Stimulated activated CD8-positive, alpha-beta memory T cell treated with anti-CD3 and anti-CD28 coated beads, Interleukin-12 subunit alpha, Interleukin-12 subunit beta, amount 100 ng/mL, for 24 hours (primary cell): ENCODE results near the gene C11orf87.

ENCODE experiments used
- DNase-seq: peaks from one replicate; pipeline ENCODE4 v3.0.0-alpha.2; 2020; ENCODE audit errors: extremely low read depth

The C11orf87 gene

GRCh38 chr11:109421981-109422869 lies at the start of gene C11orf87:
Gene C11orf87 (plus strand): TSS chr11:109422190. CDS start chr11:109423634, 1,444 bp downstream.
- DNase-seq, result no peak

- no peak for DNase-seq
These were observed 48.0 kb upstream of the C11orf87 start for GRCh38 chr11:109374032-109374431.

DNA sequence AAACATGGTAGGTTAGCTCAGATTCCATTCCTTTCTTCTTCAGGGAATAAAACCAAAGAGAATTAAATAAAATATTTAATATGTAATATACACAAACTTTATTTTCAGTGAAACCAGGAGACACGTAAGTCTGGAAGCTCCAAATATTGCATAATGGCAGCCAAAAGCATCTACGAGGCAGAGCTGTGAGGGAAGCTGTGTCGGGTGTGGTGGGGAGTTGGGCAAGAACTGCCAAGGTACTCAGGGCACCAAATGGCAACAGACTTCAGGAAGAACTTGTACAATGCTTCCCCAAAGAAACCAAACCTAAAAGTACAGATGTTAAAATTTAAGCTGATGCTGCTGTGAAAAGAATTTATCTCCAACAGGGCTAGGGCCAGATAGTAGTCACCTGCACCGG lies 47.5 kb upstream of the C11orf87 start:
- no peak for DNase-seq

GRCh38 chr11:109377039-109377742 lies 44.8 kb upstream of the C11orf87 start:
- DNase-seq, result no peak

DNA sequence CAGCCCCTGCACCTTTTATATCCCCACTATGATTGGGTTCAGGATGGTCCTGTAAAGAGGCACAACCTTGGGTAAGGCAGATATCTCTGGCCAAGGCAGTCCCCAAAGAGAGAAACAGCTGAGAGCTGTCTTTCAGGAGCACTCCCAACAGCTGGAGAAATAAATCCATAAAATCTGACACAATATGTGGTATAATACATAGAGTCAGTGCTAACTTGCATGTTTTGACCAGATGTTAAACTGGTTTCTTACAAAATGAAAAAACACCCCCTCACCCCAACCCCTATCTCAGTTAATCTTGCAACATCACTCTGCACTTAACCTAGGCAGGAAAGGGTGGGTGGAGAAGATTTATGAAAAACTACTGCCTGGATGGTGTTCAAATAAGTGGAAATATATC lies 44.0 kb upstream of the C11orf87 start:
- DNase-seq, result no peak

DNA sequence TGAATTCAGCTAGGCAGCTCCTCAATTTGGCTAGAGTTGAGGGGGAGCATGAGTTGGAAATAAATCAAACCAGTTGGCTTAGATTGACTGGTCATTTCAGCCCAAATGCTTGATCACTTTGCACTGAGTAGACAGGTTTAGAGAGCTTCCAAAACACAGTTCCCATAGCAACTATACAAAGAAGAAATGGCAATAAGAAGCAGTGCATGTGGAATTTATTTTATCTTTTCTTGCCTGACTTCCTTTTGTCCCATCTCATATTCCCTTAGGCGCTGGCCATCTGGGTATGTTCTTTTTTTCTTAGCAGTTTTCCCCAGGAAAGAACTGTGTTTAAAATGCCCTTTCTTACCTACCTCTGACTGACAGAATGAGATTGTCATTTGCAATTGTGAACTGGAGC lies 38.7 kb upstream of the C11orf87 start:
- DNase-seq, result no peak

DNA sequence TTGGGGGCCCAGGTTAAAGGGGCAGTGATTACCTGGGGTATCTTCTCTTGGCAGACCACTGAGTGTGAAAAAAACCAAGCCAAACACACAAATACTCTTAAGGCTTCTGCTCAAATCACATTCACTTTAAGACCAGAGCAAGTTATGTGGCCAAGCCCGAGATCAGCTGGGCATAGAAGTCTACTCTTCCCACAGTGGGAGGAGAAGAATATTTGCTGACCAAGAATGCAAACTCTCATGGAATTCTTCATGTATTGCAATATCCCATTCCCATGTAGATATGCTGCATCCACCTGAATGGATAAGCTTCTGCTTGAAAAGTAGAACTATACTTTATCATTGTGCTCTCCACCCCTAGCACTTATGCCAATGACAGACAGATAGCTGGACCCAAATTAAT lies 37.1 kb upstream of the C11orf87 start:
- DNase-seq, result no peak

DNA sequence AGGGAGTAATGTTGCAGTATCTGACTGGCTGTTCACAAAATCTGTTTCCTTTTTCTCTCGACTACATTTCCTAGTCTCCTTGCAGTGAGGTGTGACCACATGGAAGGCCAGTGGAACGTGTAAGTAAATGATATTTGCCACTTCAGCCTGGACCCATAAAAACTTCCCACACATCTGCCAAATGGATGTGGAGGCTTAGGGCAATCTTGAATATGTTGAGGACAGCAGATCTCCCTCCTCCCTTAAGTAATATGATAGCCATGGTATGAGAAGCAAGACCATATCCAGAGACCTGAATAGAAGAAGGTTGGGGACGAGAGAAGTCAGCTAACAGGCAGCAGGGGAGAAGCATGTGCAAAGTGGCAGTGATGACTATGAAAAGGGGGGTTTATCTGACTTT lies 33.0 kb upstream of the C11orf87 start:
- no peak for DNase-seq

DNA sequence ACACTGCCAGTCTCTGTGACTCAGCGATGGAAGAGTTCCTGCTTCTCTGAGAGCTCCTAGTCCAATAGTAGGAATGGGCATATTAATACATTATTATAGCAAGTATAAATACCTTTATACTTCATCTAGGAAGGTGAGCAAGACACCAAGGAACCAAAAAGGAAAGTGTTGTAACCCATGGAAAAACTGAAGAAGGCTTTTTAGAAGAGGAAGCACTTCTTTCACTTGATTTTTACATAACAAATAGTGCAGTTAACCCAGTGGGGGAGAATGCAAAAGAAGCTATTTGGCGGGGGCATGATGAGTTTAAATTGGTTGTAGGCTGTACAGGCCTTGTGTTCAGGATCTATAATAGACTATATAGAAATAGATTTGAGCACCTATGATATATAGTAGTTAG lies 31.2 kb upstream of the C11orf87 start:
- DNase-seq, result no peak

DNA sequence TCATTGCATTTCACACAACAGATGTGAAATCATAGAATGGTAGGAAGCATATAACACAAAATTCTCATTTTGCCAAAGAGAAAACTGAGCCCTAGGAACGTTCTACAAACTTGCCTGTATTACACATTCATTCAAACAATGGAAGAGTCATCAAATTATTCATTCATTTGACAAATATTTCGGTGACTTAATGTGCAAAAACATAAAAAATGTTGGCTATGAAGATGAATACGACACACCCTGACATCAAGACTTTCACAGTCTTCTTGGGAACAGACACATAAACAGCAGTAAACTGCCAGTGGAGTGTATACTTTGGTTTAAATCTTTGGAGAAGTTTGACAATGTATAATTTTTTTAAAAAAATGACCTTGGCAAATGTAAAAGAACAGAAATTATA lies 20.4 kb upstream of the C11orf87 start:
- DNase-seq, result no peak

DNA sequence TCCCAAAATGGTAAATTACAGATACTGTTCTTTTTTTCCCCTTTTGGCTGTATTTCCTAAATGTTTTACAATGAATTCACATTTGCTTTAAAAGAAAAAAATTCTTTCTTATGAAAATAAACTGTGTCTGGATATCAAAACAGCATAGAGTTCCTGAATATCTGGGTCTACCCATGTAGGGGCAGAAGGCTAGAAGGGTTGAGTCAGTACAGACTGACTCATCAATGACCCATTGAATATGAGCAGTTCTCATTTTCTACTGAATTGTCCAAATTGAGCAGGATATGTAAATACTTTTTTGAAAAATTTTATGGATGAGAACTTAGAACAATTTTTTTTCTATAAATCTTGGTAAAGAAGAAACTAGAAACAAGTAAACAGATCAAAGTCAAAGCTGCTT lies 16.3 kb upstream of the C11orf87 start:
- DNase-seq, result no peak

- DNase-seq, result no peak
These were observed 5.4 kb upstream of the C11orf87 start for GRCh38 chr11:109416601-109417000.

- no peak for DNase-seq
These were observed 978 bp downstream of the C11orf87 start for GRCh38 chr11:109422870-109423465.

GRCh38 chr11:109423466-109424190 lies 1.6 kb downstream of the C11orf87 start:
- DNase-seq, result no peak

DNA sequence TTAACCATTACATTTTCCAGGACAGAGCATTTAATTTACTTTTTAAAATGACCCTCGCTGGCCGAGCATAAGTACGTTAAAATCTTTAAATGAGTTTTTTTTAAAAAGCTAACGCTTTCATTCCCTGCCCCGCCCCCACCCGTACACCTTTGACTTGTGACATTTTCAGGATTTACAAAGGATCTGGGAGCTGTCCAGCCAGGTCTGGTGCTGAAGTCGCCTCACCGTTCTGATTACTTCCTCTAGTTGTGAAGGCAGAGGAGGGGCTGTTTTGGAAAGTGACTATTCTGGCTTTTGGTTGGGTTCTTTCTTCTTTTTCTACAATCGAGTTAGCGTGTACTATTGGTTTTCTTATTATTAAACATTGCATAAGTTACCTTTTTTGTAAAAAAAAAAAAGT lies 2.9 kb downstream of the C11orf87 start:
- no peak for DNase-seq

DNA sequence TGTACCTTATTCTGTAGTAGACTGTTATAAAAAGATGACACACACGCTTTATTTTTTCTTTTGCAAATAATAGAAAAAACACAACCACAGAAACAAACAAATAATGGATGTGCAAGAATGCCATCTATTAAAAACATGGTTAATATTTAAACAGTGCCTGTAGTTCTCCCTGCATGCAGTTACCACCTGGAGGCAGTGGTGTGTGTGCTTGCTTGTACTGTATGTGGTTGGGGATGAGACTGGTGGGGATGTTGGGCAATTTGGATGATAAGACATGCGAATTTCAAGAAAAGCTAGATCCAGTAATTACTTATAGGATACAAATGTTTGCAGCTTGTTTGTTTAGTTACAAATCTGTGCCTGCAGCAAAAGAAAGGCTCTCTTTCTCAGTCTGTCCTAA lies 3.6 kb downstream of the C11orf87 start:
- DNase-seq, result no peak

- DNase-seq, result no peak
These were observed 4.7 kb downstream of the C11orf87 start for GRCh38 chr11:109426442-109427240.

- no peak for DNase-seq
These were observed 10.1 kb downstream of the C11orf87 start for GRCh38 chr11:109432105-109432504.

- DNase-seq, result no peak
These were observed 11.8 kb downstream of the C11orf87 start for GRCh38 chr11:109433753-109434256.

DNA sequence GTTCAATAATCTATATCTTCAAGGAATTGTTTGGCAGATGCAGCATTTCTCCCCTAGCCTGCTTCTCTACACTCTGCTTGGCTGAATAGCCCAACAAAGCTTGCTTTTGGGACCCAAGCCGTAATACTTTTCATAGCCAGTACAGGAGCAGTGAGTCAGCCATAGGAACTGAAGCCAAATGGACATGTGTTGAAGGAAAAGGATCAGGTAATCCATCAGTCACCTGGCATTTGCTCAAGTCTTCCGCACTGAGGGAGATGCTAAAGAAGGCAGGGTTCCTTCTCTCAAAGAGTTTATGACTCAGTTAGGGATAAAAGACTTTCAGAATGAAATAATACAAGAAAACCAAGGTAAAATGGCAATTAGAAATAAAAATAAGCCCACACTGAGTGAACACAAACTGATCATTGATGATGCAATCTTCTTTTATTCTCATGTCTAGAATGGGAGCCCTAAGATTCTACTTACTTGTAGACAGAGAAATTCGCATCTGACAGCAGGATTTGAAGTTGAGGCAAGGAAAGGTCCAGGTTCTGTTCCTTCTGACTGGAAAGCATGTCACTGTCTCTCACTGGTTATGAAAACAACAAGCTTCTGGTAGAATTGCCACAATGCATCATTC lies 13.2 kb downstream of the C11orf87 start:
- DNase-seq, result no peak

GRCh38 chr11:109439684-109440083 lies 17.7 kb downstream of the C11orf87 start:
- DNase-seq, result no peak
